Spleen (tissue), 7 donors: Measurements from ENCODE around the gene TXNRD2.

Source experiments
- POLR2AphosphoS5 ChIP-seq, 3 donors: sonication (generic); formaldehyde crosslinking; IDR thresholded peaks; one replicate each; pipeline ENCODE4 v1.5.1; 2017; ENCODE audit warnings: antibody characterized with exemption in 3 of 3
- TF ChIP-seq, protein P1 (sequence below), 11 experiments: fragments of 200-600 bp in 7 of 11; fragments of 450-650 bp in 4 of 11; sonication (generic) in 4 of 11; IDR thresholded peaks in 8 of 11; conservative IDR thresholded peaks in 3 of 11; 1 replicate in 7 of 11; 2 replicates in 4 of 11; pipeline versions ENCODE4 v1.4.0 to v1.8.0; 2016 to 2021; ENCODE audit warnings: antibody characterized with exemption in 11 of 11, inconsistent platforms in 4 of 11, mild to moderate bottlenecking in 1 of 11
- donor health status: DM: no; HTN: no; CAD: no; lungs with moderate emphysema.
- donor health status: DM: no; HTN: no; CAD: no.
- donor health status: DM: no; HTN: no; CAD: no.

DNA sequence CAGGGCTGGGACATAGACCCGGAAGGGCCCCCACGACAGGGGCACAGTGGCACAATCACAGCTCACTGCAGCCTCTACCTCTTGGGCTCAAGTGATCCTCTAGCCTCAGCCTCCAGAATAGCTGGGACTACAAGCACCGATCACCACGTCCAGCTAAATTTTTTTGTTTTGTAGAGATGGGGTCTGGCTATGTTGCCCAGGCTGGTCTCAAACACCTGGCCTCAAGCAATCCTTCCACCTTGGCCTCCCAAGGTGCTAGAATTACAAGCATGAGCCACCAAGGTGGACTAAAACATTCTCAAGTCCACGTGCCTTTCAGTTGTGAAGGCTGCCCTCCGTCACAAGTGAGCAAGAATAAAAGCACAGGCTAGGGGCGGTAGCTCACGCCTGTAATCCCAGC lies 10.1 kb downstream of the TXNRD2 start:
- TF ChIP-seq POLR2AphosphoS5 (IDR thresholded peaks at IDR 0.05), result no peak
- TF ChIP-seq, protein P1, sequence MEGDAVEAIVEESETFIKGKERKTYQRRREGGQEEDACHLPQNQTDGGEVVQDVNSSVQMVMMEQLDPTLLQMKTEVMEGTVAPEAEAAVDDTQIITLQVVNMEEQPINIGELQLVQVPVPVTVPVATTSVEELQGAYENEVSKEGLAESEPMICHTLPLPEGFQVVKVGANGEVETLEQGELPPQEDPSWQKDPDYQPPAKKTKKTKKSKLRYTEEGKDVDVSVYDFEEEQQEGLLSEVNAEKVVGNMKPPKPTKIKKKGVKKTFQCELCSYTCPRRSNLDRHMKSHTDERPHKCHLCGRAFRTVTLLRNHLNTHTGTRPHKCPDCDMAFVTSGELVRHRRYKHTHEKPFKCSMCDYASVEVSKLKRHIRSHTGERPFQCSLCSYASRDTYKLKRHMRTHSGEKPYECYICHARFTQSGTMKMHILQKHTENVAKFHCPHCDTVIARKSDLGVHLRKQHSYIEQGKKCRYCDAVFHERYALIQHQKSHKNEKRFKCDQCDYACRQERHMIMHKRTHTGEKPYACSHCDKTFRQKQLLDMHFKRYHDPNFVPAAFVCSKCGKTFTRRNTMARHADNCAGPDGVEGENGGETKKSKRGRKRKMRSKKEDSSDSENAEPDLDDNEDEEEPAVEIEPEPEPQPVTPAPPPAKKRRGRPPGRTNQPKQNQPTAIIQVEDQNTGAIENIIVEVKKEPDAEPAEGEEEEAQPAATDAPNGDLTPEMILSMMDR (IDR thresholded peaks at IDR 0.05 in 8 of 11, conservative IDR thresholded peaks at IDR 0.05 in 3 of 11), result no peak
